Epithelial cell of proximal tubule (primary cell): ENCODE data around the gene IFT22. TPM values are rescaled to one million over a fixed set of nuclear protein-coding genes. Genes with fewer than 3 reads are reported as not detected.
A peak's percentile ranks its signal among the peaks of the same experiment; 100 is the strongest.
"Not testable (repeated sequence)": the region's sequence is repeated elsewhere in the genome, so short reads cannot be mapped to it uniquely, and the experiment has no call there.

Experiments
- DNase-seq: peaks from one replicate; pipeline ENCODE4 v3.0.0-alpha.2; 2011; ENCODE audit warnings: low read depth
- H3K4me3 ChIP-seq: 2 replicates; pipeline ENCODE4 v1.5.1; 2011; ENCODE audit warnings: low read depth, mild to moderate bottlenecking, low read length
- total RNA-seq: library from RNA; depleted of rRNA; stranded (reverse); fragments of >200 nt; gene quantifications from 2 replicates; pipeline ENCODE4 v1.2.3, GENCODE V29; 2015
- TF ChIP-seq, protein P1 (sequence below): conservative IDR thresholded peaks from 2 replicates; pipeline ENCODE4 v1.5.1; 2012; ENCODE audit warnings: low read depth, mild to moderate bottlenecking, low read length

Gene IFT22
- total RNA-seq, 1 donor from 2014 or later = 45.3 TPM

DNA sequence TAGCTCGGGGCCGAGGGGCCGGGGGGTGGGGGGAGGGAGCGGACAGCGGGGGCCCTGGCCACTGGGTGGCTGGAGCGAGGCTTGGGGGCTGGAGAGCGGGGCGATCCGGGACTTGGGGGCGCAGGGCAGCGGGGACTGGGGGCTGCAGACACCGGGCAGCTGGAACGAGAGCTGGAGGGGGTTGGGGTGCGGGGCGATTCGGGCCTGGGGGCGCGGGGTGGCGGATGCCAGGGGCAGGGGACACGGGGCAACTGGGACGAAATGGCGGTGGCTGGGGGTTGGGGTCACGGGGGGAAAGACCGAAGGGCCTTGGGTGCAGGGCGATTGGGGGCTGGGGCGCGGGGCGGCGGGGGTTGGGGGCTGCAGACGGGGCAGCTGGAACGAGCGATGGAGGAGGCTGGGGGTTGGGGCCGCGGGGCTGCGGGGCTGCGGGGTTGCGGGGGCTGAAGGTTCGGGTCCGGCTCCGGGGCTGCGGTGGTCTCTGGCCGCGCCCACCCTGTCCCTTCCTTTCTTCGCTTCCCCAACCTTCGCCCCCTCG lies 41.7 kb upstream of the IFT22 start:
- peak overlapping the region; percentile 50 for H3K4me3 ChIP-seq
- DNase-seq = no peak
- TF ChIP-seq, protein P1, sequence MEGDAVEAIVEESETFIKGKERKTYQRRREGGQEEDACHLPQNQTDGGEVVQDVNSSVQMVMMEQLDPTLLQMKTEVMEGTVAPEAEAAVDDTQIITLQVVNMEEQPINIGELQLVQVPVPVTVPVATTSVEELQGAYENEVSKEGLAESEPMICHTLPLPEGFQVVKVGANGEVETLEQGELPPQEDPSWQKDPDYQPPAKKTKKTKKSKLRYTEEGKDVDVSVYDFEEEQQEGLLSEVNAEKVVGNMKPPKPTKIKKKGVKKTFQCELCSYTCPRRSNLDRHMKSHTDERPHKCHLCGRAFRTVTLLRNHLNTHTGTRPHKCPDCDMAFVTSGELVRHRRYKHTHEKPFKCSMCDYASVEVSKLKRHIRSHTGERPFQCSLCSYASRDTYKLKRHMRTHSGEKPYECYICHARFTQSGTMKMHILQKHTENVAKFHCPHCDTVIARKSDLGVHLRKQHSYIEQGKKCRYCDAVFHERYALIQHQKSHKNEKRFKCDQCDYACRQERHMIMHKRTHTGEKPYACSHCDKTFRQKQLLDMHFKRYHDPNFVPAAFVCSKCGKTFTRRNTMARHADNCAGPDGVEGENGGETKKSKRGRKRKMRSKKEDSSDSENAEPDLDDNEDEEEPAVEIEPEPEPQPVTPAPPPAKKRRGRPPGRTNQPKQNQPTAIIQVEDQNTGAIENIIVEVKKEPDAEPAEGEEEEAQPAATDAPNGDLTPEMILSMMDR = no peak

DNA sequence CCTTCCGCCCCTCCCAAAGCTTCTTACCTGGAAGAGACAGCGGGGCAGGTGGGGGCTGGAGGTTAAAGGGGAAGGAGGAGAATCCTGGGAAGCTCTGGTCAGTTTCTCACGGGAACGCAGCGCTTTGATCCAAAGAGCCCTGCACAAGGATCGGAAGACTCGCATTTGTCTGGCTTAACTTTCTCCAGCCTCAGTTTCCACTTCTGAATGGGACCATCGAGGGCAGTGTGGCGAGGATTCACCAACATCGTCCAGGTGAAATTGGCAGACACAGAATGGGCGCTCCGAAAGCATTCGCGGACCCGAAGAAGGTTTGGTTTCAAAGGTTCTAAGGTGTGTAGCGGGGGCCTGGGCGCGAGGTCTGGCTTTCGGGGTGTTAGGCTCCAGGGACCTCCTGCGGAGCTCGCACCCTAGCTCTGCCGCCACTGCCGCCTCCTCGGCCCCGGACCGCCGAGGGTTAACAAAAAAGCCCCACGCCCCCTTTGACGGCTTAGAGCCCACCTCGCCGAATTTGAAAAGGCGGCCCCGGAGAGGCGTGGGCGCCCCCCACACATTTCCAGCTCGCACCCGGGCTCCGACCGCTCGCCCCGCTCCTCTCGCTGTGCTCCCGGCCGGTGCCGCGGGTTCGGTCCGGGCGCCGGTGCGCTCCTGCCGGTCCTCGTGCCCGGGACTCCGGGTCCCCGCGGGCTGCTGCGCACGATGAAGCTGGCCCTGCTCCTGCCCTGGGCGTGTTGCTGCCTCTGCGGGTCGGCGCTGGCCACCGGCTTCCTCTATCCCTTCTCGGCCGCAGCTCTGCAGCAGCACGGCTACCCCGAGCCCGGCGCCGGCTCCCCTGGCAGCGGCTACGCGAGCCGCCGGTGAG lies 41.0 kb upstream of the IFT22 start, which contains the start of gene COL26A1:
COL26A1 (plus strand) TSS at position 542 of the 862 bp plus-strand sequence; CDS start at position 700, 158 bp downstream.
- DNase-seq = no peak
- peak within 1 kb of the TSS; percentile 50 for H3K4me3 ChIP-seq
- TF ChIP-seq, protein P1 = no peak

DNA sequence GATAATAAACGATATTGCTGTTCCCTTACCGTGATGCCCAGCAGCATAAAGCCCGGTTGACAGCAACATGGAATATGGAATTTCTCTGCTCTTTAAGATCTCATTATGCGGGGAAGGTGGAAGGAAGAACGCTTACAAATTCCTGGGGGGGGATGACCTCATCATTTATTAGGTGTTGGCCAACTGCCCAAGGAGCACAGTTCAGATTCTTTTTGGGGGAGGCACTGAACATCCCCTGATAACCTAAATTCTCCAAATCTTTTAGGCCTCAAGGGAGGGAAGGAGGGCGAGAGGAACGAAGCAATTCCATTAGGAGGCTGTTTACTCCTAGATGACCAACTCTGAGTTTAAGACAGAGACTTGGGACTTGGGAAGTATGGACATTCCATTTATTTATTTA lies 35.8 kb upstream of the IFT22 start:
- TF ChIP-seq, protein P1 = no peak
- DNase-seq = no peak
- H3K4me3 ChIP-seq = no peak overlapping the region

DNA sequence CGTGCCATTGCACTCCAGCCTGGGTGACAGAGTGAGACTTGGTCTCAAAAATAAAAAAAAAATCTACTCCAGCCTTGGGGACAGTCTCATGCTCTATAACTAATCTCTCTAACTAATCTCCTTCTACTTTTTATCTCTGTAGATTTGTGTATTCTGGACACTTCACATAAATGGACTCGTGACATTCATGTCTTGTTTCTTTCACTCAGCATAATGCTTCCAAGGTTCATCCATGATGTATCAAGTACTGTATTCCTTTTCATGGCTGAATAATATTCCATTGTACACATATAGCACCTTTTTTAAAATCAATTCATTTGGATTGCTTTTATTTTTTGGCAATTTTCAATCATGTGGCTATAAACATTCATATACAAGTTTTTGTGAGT lies 31.3 kb upstream of the IFT22 start:
- no peak overlapping the region for H3K4me3 ChIP-seq

DNA sequence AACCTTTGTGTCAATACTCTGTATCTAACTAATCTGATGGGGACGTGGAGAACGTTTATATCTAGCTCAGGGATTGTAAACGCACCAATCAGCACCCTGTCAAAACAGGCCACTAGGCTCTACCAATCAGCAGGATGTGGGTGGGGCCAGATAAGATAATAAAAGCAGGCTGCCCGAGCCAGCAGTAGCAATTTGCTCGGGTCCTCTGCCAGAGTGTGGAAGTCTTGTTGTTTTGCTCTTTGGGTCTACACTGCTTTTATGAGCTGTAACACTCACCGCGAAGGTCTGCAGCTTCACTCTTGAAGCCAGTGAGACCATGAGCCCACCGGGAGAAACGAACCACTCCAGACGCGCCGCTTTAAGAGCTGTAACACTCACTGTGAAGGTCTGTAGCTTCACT lies 27.7 kb upstream of the IFT22 start:
- DNase-seq, H3K4me3 ChIP-seq: not testable (repeated sequence)

More for the DNA sequence above, 31.3 kb upstream of the IFT22 start:
- TF ChIP-seq, protein P1 = no peak
- DNase-seq = no peak

DNA sequence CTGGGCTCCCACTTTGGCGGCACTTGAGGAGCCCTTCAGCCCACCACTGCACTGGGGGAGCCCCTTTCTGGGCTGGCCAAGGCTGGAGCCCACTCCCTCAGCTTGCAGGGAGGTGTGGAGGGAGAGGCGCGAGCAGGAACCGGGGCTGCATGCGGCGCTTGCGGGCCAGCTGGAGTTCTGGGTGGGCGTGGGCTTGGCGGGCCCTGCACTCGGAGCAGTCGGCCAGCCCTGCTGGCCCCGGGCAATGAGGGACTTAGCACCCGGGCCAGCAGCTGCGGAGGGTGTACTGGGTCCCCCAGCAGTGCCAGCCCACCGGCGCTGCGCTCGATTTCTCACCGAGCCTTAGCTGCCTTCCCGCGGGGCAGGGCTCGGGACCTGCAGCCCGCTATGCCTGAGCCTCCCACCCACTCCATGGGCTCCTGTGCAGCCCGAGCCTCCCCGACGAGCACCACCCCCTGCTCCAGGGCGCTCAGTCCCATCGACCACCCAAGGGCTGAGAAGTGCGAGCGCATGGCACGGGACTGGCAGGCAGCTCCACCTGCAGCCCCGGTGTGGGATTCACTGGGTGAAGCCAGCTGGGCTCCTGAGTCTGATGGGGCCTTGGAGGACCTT lies 26.9 kb upstream of the IFT22 start:
- not testable (repeated sequence) for H3K4me3 ChIP-seq

DNA sequence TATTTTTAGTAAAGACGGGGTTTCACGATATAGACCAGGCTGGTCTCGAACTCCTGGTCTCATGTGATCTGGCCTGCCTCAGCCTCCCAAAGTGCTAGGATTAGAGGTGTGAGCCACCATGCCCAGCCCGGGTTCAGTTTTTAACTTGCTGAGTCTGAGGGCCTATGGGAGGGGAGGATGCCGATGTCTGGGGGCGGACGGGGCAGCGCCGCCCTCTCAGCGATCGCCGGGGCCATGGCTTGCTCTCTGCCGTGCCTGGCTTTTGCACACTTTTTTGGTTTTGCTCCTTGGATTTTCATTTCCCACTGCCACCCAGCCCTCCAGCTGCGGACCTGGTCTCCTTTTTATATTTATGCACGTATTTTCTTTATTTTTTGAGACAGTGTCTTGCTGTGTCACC lies 25.9 kb upstream of the IFT22 start:
- H3K4me3 ChIP-seq = no peak overlapping the region
- DNase-seq = no peak
- TF ChIP-seq, protein P1 = no peak

More for the DNA sequence above, 26.9 kb upstream of the IFT22 start:
- DNase-seq = not testable (repeated sequence)
